Stomach (tissue), 9 donors: ENCODE measurements around the gene GRK1. TPM values are rescaled to one million over a fixed set of nuclear protein-coding genes. Genes with fewer than 3 reads are reported as not detected.

Experiments
- DNase-seq, 2 donors: peaks; one replicate each; pipeline versions ENCODE4 v3.0.0 to v3.0.0-alpha.2; 2013 to 2019
- H3K27ac ChIP-seq, 5 donors: fragments of 200-600 bp in 4 of 5; sonication (generic) in 4 of 5; one replicate each; pipeline ENCODE4 v1.5.1; 2013 to 2019; ENCODE audit warnings: mild to moderate bottlenecking in 1 of 5, moderate library complexity in 1 of 5
- H3K27me3 ChIP-seq, 3 donors: fragments of 200-600 bp; sonication (generic); one replicate each; pipeline ENCODE4 v1.5.1; 2017 to 2019; ENCODE audit warnings: mixed run types in 1 of 3
- H3K36me3 ChIP-seq, 4 donors: fragments of 200-600 bp; sonication (generic); 1 replicate in 3 of 4; 2 replicates in 1 of 4; pipeline ENCODE4 v1.5.1; 2016 to 2019
- H3K4me1 ChIP-seq, 4 donors: fragments of 200-600 bp; sonication (generic); one replicate each; pipeline ENCODE4 v1.5.1; 2016 to 2019
- H3K4me3 ChIP-seq, 4 donors: fragments of 200-600 bp; sonication (generic) in 3 of 4; one replicate each; pipeline ENCODE4 v1.5.1; 2016 to 2019; ENCODE audit warnings: mild to moderate bottlenecking in 1 of 4
- H3K9me3 ChIP-seq, 4 donors: fragments of 200-600 bp; sonication (generic); one replicate each; pipeline ENCODE4 v1.5.1; 2016 to 2019
- EP300 ChIP-seq: sonication (generic); formaldehyde crosslinking; IDR thresholded peaks from one replicate; pipeline ENCODE4 v1.6.1; 2017; ENCODE audit warnings: antibody characterized with exemption
- POLR2A ChIP-seq, 4 donors: fragments of 450-650 bp; IDR thresholded peaks; one replicate each; pipeline ENCODE4 v1.6.1; 2016; ENCODE audit warnings: antibody characterized with exemption in 4 of 4, control low read depth in 2 of 4, mild to moderate bottlenecking in 1 of 4, moderate library complexity in 1 of 4
- POLR2AphosphoS5 ChIP-seq, 3 donors: sonication (generic); formaldehyde crosslinking; IDR thresholded peaks; one replicate each; pipeline ENCODE4 v1.6.1; 2016; ENCODE audit warnings: antibody characterized with exemption in 3 of 3
- WGBS, 5 donors: extraction: QIAGEN DNeasy Blood & Tissue Kit in 3 of 5; methylation state at CpG; one replicate each; pipeline versions ENCODE4 v1.1.5 to v1.1.7; 2013 to 2018; 5-methylcytosine and 5-hydroxymethylcytosine counted together
- intact Hi-C: fragments of 100-400 bp; cut with DNase I; formaldehyde crosslinking; loops from one replicate; pipeline ENCODE4 v1.15.1; 2023; ENCODE audit warnings: low total_unique reads
- polyA plus RNA-seq, 3 donors: library from polyadenylated mRNA; stranded (reverse); fragments of 200-250 nt; gene quantifications; one replicate each; pipeline ENCODE4 v1.2.3, GENCODE V29; 2013
- total RNA-seq, 5 donors: library from RNA; depleted of rRNA; stranded (reverse); fragments of >200 nt; gene quantifications; one replicate each; pipeline versions ENCODE4 v1.1.0 to v1.2.3, GENCODE V29; 2014 to 2016
- TF ChIP-seq, protein P1 (sequence below), 7 experiments: fragments of 450-650 bp in 4 of 7; fragments of 200-600 bp in 3 of 7; sonication (generic) in 3 of 7; IDR thresholded peaks; one replicate each; pipeline ENCODE4 v1.5.1; 2016 to 2019; ENCODE audit warnings: antibody characterized with exemption in 7 of 7, control low read depth in 2 of 7, mild to moderate bottlenecking in 1 of 7
- donor health status: healthy with polysubstance abuse.
- donor health status: Bipolar disorder and iron deficiency.
- donor health status: healthy.

The GRK1 gene
- total and polyA plus RNA-seq, 8 donors: not detected

DNA sequence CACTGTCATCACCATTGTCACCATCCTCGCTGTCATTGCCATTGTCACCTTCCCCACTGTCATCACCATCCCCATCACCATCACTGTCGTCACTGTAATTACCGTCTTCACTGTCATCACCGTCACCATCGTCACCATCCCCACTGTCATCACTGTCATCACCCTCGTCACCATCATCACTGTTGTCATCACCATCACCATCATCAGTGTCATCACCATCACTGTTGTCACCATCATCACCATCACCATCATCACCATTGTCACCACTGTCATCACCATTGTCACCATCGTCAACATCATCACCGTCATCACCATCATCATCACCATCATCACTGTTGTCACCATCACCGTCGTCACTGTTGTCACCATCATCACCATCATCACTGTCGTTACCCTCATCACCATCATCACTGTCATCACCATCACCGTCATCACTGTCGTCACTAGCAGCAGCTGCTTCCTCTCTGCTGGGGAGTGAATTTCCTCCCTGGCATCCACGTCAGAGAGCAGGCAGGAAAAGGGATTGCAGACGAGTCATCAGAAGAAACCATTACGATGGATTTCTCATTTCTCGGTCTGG lies 119.3 kb downstream of the GRK1 start:
- DNase-seq: peak in 1 of 2 donors; percentile 8
- 73 to 86% (median 83%) methylated on average over 17 of the region's 17 CpGs for WGBS, 5 donors
- no peaks in the 10 kb centered on the region for H3K4me1 ChIP-seq
- H3K9me3 ChIP-seq: no peaks in the 10 kb centered on the region
- TF ChIP-seq POLR2A (IDR thresholded peaks at IDR 0.05) (no peak), POLR2AphosphoS5 (IDR thresholded peaks at IDR 0.05) (no peak), EP300 (no peak)
- TF ChIP-seq, protein P1, sequence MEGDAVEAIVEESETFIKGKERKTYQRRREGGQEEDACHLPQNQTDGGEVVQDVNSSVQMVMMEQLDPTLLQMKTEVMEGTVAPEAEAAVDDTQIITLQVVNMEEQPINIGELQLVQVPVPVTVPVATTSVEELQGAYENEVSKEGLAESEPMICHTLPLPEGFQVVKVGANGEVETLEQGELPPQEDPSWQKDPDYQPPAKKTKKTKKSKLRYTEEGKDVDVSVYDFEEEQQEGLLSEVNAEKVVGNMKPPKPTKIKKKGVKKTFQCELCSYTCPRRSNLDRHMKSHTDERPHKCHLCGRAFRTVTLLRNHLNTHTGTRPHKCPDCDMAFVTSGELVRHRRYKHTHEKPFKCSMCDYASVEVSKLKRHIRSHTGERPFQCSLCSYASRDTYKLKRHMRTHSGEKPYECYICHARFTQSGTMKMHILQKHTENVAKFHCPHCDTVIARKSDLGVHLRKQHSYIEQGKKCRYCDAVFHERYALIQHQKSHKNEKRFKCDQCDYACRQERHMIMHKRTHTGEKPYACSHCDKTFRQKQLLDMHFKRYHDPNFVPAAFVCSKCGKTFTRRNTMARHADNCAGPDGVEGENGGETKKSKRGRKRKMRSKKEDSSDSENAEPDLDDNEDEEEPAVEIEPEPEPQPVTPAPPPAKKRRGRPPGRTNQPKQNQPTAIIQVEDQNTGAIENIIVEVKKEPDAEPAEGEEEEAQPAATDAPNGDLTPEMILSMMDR (IDR thresholded peaks at IDR 0.05): no peak
- intact Hi-C loops: no loop called here
- no peaks in the 10 kb centered on the region for H3K36me3 ChIP-seq
- H3K4me3 ChIP-seq: no peak overlapping the region
- peaks cover 0 to 11% (median 0%) of the 10 kb centered on the region in 3 donors for H3K27me3 ChIP-seq
- no peak overlapping the region for H3K27ac ChIP-seq

Other genes with a start within 250 kb of the GRK1 start
- 1 to 10 TPM; 1.7 to 6.7 (median 2.4) TPM for gene ADPRHL1, start 213.7 kb upstream of the GRK1 start, total RNA-seq
- gene ADPRHL1, start 213.7 kb upstream of the GRK1 start, polyA plus RNA-seq: 1 to 10 TPM; 2.2 to 5.5 (median 4.1) TPM
- 10 to 100 TPM; 13.9 to 43.0 (median 31.5) TPM for gene DCUN1D2, start 176.5 kb upstream of the GRK1 start, total RNA-seq
- gene DCUN1D2, start 176.5 kb upstream of the GRK1 start, polyA plus RNA-seq: 1 to 10 TPM; 7.3 to 8.1 (median 7.5) TPM
- 100 to 1,000 TPM in 2 of 5 donors, 10 to 100 TPM in 3; 35.3 to 207 (median 59.1) TPM for gene TFDP1, start 82.5 kb upstream of the GRK1 start, total RNA-seq
- gene TFDP1, start 82.5 kb upstream of the GRK1 start, polyA plus RNA-seq: 10 to 100 TPM; 27.3 to 57.2 (median 55.3) TPM
- 100 to 1,000 TPM in 4 of 5 donors, under 1 TPM in 1; 0.87 to 585 (median 347) TPM for gene ATP4B, start 9.0 kb upstream of the GRK1 start, total RNA-seq
- gene ATP4B, start 9.0 kb upstream of the GRK1 start, polyA plus RNA-seq: 100 to 1,000 TPM; 143 to 490 (median 170) TPM
- gene TMEM255B, start 92.0 kb downstream of the GRK1 start, total RNA-seq: 1 to 10 TPM in 4 of 5 donors, not detected in 1; 1.3 to 7.9 (median 2.3) TPM
- 1 to 10 TPM; 4.6 to 7.5 (median 6.7) TPM for gene TMEM255B, start 92.0 kb downstream of the GRK1 start, polyA plus RNA-seq
- gene GAS6, start 196.9 kb downstream of the GRK1 start, total RNA-seq: 100 to 1,000 TPM in 2 of 5 donors, 10 to 100 TPM in 3; 31.4 to 409 (median 93.4) TPM
- gene GAS6, start 196.9 kb downstream of the GRK1 start, polyA plus RNA-seq: 100 to 1,000 TPM in 1 of 3 donors, 10 to 100 TPM in 2; 34.7 to 109 (median 62.0) TPM